ENCODE results near the gene CA5A.

- TF ChIP-seq CTCF (IDR thresholded peaks at IDR 0.05 in 2 of 3, conservative IDR thresholded peaks at IDR 0.05 in 1 of 3; ENCODE audit: borderline replicate concordance in 1 of 3, insufficient read depth in 1 of 3, low read depth in 2 of 3, low read length in 2 of 3) (no peak), TCF7L2 (IDR thresholded peaks at IDR 0.05; ENCODE audit: borderline replicate concordance, extremely low read depth, insufficient read depth, insufficient read length) (no peak)
These were observed at the start of gene CA5A for GRCh38 chr16:87936375-87937230.
